GM19324 (cell line): ENCODE results near the gene REEP2.
"Not testable (repeated sequence)": the region's sequence is repeated elsewhere in the genome, so short reads cannot be mapped to it uniquely, and the experiment has no call there.

Experiments
- ATAC-seq: cut with Tn5 transposase; IDR thresholded peaks from one replicate; pipeline ENCODE4 v1.9.1; 2021; ENCODE audit warnings: mild to moderate bottlenecking, moderate library complexity; ENCODE audit not compliant: unreplicated experiment, low FRiP score

Gene REEP2

GRCh38 chr5:138438724-138439476, at the start of gene REEP2:
TSS of gene REEP2 (plus strand) at chr5:138439057. CDS start at chr5:138439209, 152 bp downstream.
- ATAC-seq: peak; percentile 66

GRCh38 chr5:138389332-138389731, 49.5 kb upstream of the REEP2 start:
- ATAC-seq: no peak

- not testable (repeated sequence) for ATAC-seq
Observed at GRCh38 chr5:138389911-138390310, 48.9 kb upstream of the REEP2 start.

- ATAC-seq: no peak
Observed at GRCh38 chr5:138391859-138392386, 46.9 kb upstream of the REEP2 start.

- ATAC-seq: peak; percentile 80
Observed at GRCh38 chr5:138402640-138403039, 36.2 kb upstream of the REEP2 start.

GRCh38 chr5:138408023-138408422, 30.8 kb upstream of the REEP2 start:
- ATAC-seq: no peak

- not testable (repeated sequence) for ATAC-seq
Observed at GRCh38 chr5:138410996-138411640, 27.7 kb upstream of the REEP2 start.

GRCh38 chr5:138418444-138418843, 20.4 kb upstream of the REEP2 start:
- no peak for ATAC-seq

- no peak for ATAC-seq
Observed at GRCh38 chr5:138425079-138425478, 13.8 kb upstream of the REEP2 start.

GRCh38 chr5:138435943-138436342, 2.9 kb upstream of the REEP2 start:
- no peak for ATAC-seq

GRCh38 chr5:138438003-138438723, 694 bp upstream of the REEP2 start:
- ATAC-seq: peak; percentile 10

- no peak for ATAC-seq
Observed at GRCh38 chr5:138439477-138440158, 761 bp downstream of the REEP2 start.

- no peak for ATAC-seq
Observed at GRCh38 chr5:138440159-138441073, 1.6 kb downstream of the REEP2 start.

GRCh38 chr5:138441221-138441620, 2.4 kb downstream of the REEP2 start:
- ATAC-seq: no peak

GRCh38 chr5:138444078-138444773, 5.4 kb downstream of the REEP2 start:
- ATAC-seq: no peak

GRCh38 chr5:138444774-138445546, 6.1 kb downstream of the REEP2 start:
- no peak for ATAC-seq

GRCh38 chr5:138445547-138446271, 6.9 kb downstream of the REEP2 start:
- no peak for ATAC-seq

GRCh38 chr5:138448070-138448469, 9.2 kb downstream of the REEP2 start:
- no peak for ATAC-seq
